KOPT-K1 (cell line): ENCODE results near the gene SPOCK3.
"Not testable (repeated sequence)": the region's sequence is repeated elsewhere in the genome, so short reads cannot be mapped to it uniquely, and the experiment has no call there.

Source experiments
- H3K27ac ChIP-seq: fragments of 200-600 bp; sonication (generic); 2 replicates; pipeline ENCODE4 v1.5.1; 2016; ENCODE audit warnings: antibody characterized with exemption, mild to moderate bottlenecking, low read depth, low read length; ENCODE audit not compliant: poor library complexity, severe bottlenecking
- H3K36me3 ChIP-seq: fragments of 200-600 bp; sonication (generic); 2 replicates; pipeline ENCODE4 v1.5.1; 2017; ENCODE audit warnings: antibody characterized with exemption, mild to moderate bottlenecking, low read length, moderate library complexity; ENCODE audit not compliant: insufficient read depth
- H3K9me3 ChIP-seq: fragments of 200-600 bp; sonication (generic); 2 replicates; pipeline ENCODE4 v1.5.1; 2017; ENCODE audit warnings: antibody characterized with exemption, low read length, mild to moderate bottlenecking; ENCODE audit not compliant: insufficient read depth, poor library complexity, severe bottlenecking

SPOCK3 gene

GRCh38 chr4:166887457-166887856 is 346.8 kb downstream of the SPOCK3 start:
- Histone ChIP-seq H3K36me3 (no peaks in the 10 kb centered on the region), H3K27ac (no peak overlapping the region), H3K9me3 (no peaks in the 10 kb centered on the region)

- no peaks in the 10 kb centered on the region for H3K36me3 ChIP-seq
- no peak overlapping the region for H3K27ac ChIP-seq
- no peaks in the 10 kb centered on the region for H3K9me3 ChIP-seq
Measured at GRCh38 chr4:166886718-166887117, 347.6 kb downstream of the SPOCK3 start.

DNA sequence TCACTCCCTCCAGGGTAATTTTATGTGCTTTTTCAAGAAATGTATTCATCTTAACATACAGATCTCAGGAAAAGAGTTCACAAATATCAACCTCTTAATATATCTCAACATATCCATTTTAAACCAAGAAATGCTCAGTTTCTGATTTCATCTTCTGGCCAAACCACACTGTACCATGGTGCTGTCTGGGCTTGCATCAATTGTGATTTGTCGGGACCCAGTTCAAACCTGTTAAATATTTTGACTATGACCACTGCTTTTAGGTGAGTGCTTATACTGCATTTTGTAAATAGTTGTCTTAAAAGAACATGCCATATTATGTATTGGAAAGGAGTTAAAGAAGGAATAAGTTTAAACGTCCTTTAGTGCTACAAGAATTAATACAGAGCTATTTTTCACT is 352.1 kb downstream of the SPOCK3 start:
- Histone ChIP-seq H3K36me3 (no peaks in the 10 kb centered on the region), H3K9me3 (no peaks in the 10 kb centered on the region), H3K27ac (no peak overlapping the region)

- Histone ChIP-seq H3K36me3 (no peaks in the 10 kb centered on the region), H3K27ac (no peak overlapping the region)
Measured at GRCh38 chr4:166875821-166876220, 358.5 kb downstream of the SPOCK3 start.

DNA sequence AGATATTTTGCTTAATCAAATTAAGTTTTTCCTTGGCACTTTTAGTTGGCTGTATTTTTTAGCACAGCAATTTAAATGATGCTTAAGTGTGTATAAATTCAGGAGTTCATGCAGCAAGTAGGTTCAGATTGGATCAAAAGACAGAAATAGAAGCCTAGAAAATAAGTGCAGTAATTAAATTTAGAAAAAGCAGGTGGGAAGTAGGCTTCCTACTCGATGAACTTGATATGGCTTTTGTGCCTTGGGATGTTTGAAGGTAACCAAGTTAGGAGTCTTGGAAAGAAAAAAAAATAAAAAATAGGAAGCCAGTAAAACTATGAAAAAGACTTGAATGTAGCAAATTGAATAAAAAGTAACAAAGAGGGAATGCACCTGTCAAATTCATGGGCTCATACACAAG is 372.3 kb downstream of the SPOCK3 start:
- H3K36me3 ChIP-seq, result no peaks in the 10 kb centered on the region
- H3K27ac ChIP-seq, result no peak overlapping the region
- no peaks in the 10 kb centered on the region for H3K9me3 ChIP-seq

More at GRCh38 chr4:166875821-166876220, 358.5 kb downstream of the SPOCK3 start:
- H3K9me3 ChIP-seq, result no peaks in the 10 kb centered on the region

- H3K36me3 ChIP-seq, H3K27ac ChIP-seq, H3K9me3 ChIP-seq: not testable (repeated sequence)
Measured at GRCh38 chr4:166850398-166850797, 383.9 kb downstream of the SPOCK3 start.

GRCh38 chr4:166846939-166847338 is 387.4 kb downstream of the SPOCK3 start:
- Histone ChIP-seq H3K36me3 (no peaks in the 10 kb centered on the region), H3K9me3 (peaks cover 9% of the 10 kb centered on the region), H3K27ac (no peak overlapping the region)

- no peaks in the 10 kb centered on the region for H3K36me3 ChIP-seq
- no peak overlapping the region for H3K27ac ChIP-seq
- peaks cover 9% of the 10 kb centered on the region for H3K9me3 ChIP-seq
Measured at GRCh38 chr4:166842795-166843261, 391.5 kb downstream of the SPOCK3 start.

- no peaks in the 10 kb centered on the region for H3K36me3 ChIP-seq
- H3K9me3 ChIP-seq, result peaks cover 9% of the 10 kb centered on the region
- no peak overlapping the region for H3K27ac ChIP-seq
Measured at GRCh38 chr4:166839615-166840251, 394.6 kb downstream of the SPOCK3 start.

- peaks cover 9% of the 10 kb centered on the region for H3K9me3 ChIP-seq
- no peak overlapping the region for H3K27ac ChIP-seq
- H3K36me3 ChIP-seq, result no peaks in the 10 kb centered on the region
Measured at GRCh38 chr4:166838975-166839614, 395.2 kb downstream of the SPOCK3 start.

- Histone ChIP-seq H3K9me3 (no peaks in the 10 kb centered on the region), H3K27ac (no peak overlapping the region), H3K36me3 (no peaks in the 10 kb centered on the region)
Measured at GRCh38 chr4:166836865-166837264, 397.4 kb downstream of the SPOCK3 start.

DNA sequence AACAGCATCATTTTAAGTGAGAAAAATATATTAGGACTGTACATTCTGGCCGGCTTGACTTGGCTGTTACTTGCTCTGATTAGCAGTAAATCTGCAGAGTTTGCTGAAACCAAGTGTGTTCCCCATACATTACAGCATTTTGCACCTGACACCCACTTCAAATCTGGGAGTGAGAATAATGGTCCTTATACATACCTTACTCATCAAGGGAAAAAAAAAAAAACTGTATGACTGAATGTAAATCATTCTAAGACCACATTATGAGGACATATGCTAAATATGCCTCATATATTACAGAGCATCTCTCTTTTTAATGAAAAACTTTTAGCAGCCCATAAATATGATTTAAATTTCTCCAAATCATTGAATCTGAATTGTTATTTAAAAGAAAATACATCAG is 406.7 kb downstream of the SPOCK3 start:
- Histone ChIP-seq H3K36me3 (no peaks in the 10 kb centered on the region), H3K9me3 (no peaks in the 10 kb centered on the region), H3K27ac (no peak overlapping the region)

GRCh38 chr4:166827167-166827566 is 407.1 kb downstream of the SPOCK3 start:
- Histone ChIP-seq H3K27ac (no peak overlapping the region), H3K36me3 (no peaks in the 10 kb centered on the region), H3K9me3 (no peaks in the 10 kb centered on the region)

GRCh38 chr4:166823848-166824247 is 410.4 kb downstream of the SPOCK3 start:
- H3K27ac ChIP-seq, result no peak overlapping the region
- H3K36me3 ChIP-seq, result no peaks in the 10 kb centered on the region
- no peaks in the 10 kb centered on the region for H3K9me3 ChIP-seq

GRCh38 chr4:166823126-166823525 is 411.2 kb downstream of the SPOCK3 start:
- H3K27ac ChIP-seq, result no peak overlapping the region
- H3K9me3 ChIP-seq, result no peaks in the 10 kb centered on the region
- no peaks in the 10 kb centered on the region for H3K36me3 ChIP-seq

- Histone ChIP-seq H3K36me3 (no peaks in the 10 kb centered on the region), H3K27ac (no peak overlapping the region), H3K9me3 (no peaks in the 10 kb centered on the region)
Measured at GRCh38 chr4:166822386-166822785, 411.9 kb downstream of the SPOCK3 start.
